Mesenchymal stem cell (in vitro differentiated cells and primary cell): ENCODE measurements around the gene ZKSCAN2.

Experiments
- DNase-seq: peaks from one replicate; pipeline ENCODE4 v3.0.0-alpha.2; 2013
- H2AFZ ChIP-seq: one replicate; pipeline ENCODE4 v1.6.1; 2013; ENCODE audit warnings: low read depth, mild to moderate bottlenecking, control low read depth, inconsistent platforms, low read length, moderate library complexity
- H2AK5ac ChIP-seq: 2 replicates; pipeline ENCODE4 v1.6.1; 2013; ENCODE audit warnings: low read length, moderate library complexity, mild to moderate bottlenecking, inconsistent platforms; ENCODE audit not compliant: severe bottlenecking
- H2BK120ac ChIP-seq: one replicate; pipeline ENCODE4 v1.6.1; 2013; ENCODE audit warnings: low read depth, mild to moderate bottlenecking, inconsistent platforms, low read length, moderate library complexity
- H2BK12ac ChIP-seq, 2 experiments: one replicate each; pipeline ENCODE4 v1.6.1; 2013; ENCODE audit warnings: inconsistent platforms in 2 of 2, low read length in 2 of 2, mild to moderate bottlenecking in 2 of 2, moderate library complexity in 2 of 2, control low read depth in 1 of 2
- H2BK15ac ChIP-seq: one replicate; pipeline ENCODE4 v1.6.1; 2013; ENCODE audit warnings: mild to moderate bottlenecking, low read depth, inconsistent platforms; ENCODE audit not compliant: poor library complexity, severe bottlenecking
- H2BK5ac ChIP-seq: 2 replicates; pipeline ENCODE4 v1.6.1; 2013; ENCODE audit warnings: low read depth, mild to moderate bottlenecking, low read length, control low read depth, inconsistent platforms; ENCODE audit not compliant: poor library complexity, severe bottlenecking
- H3K14ac ChIP-seq, 2 experiments: one replicate each; pipeline ENCODE4 v1.6.1; 2013; ENCODE audit warnings: inconsistent platforms in 2 of 2, low read length in 2 of 2, control low read depth in 1 of 2, mild to moderate bottlenecking in 1 of 2, moderate library complexity in 1 of 2
- H3K18ac ChIP-seq, 2 experiments: one replicate each; pipeline ENCODE4 v1.6.1; 2013; ENCODE audit warnings: inconsistent platforms in 2 of 2, low read length in 2 of 2, control low read depth in 1 of 2, low read depth in 1 of 2, mild to moderate bottlenecking in 1 of 2
- H3K23ac ChIP-seq, 2 experiments: one replicate each; pipeline ENCODE4 v1.6.1; 2013; ENCODE audit warnings: inconsistent platforms in 2 of 2, low read length in 2 of 2, mild to moderate bottlenecking in 2 of 2, moderate library complexity in 2 of 2, control low read depth in 1 of 2
- H3K27ac ChIP-seq: 2 replicates; pipeline ENCODE4 v1.5.1; 2013; ENCODE audit warnings: mild to moderate bottlenecking, moderate library complexity, low read length, control low read depth, inconsistent platforms; ENCODE audit not compliant: poor library complexity, severe bottlenecking
- H3K27me3 ChIP-seq, 2 experiments: 2 replicates each; pipeline versions ENCODE4 v1.6.1 to v1.7.0; 2013; ENCODE audit warnings: low read length in 2 of 2, mild to moderate bottlenecking in 2 of 2, moderate library complexity in 2 of 2, control low read depth in 1 of 2, inconsistent platforms in 1 of 2; ENCODE audit not compliant: control insufficient read depth in 1 of 2, insufficient read depth in 1 of 2
- H3K36me3 ChIP-seq, 2 experiments: 2 replicates each; pipeline versions ENCODE4 v1.6.1 to v1.7.0; 2013; ENCODE audit warnings: low read length in 2 of 2, control low read depth in 1 of 2, inconsistent platforms in 1 of 2, low read depth in 1 of 2, mild to moderate bottlenecking in 1 of 2; ENCODE audit not compliant: insufficient read depth in 2 of 2, control insufficient read depth in 1 of 2
- H3K4ac ChIP-seq, 2 experiments: one replicate each; pipeline ENCODE4 v1.6.1; 2013; ENCODE audit warnings: inconsistent platforms in 2 of 2, low read length in 2 of 2, mild to moderate bottlenecking in 2 of 2, moderate library complexity in 2 of 2, control low read depth in 1 of 2, low read depth in 1 of 2
- H3K4me1 ChIP-seq: 2 replicates; pipeline ENCODE4 v1.6.1; 2013; ENCODE audit warnings: low read depth, low read length, control low read depth; ENCODE audit not compliant: control insufficient read depth, insufficient read depth
- H3K4me2 ChIP-seq: 2 replicates; pipeline ENCODE4 v1.6.1; 2013; ENCODE audit warnings: low read length, mild to moderate bottlenecking, inconsistent platforms; ENCODE audit not compliant: poor library complexity, severe bottlenecking
- H3K4me3 ChIP-seq, 2 experiments: 2 replicates each; pipeline versions ENCODE4 v1.5.1 to v1.7.0; 2013; ENCODE audit warnings: low read length in 2 of 2, mild to moderate bottlenecking in 2 of 2, control low read depth in 1 of 2, low read depth in 1 of 2; ENCODE audit not compliant: insufficient read depth in 1 of 2
- H3K79me1 ChIP-seq: replicated peaks from 2 replicates; pipeline ENCODE4 v1.6.1; 2013; ENCODE audit warnings: mild to moderate bottlenecking, control low read depth, low read length, inconsistent platforms; ENCODE audit not compliant: poor library complexity, severe bottlenecking
- H3K9ac ChIP-seq: 2 replicates; pipeline ENCODE4 v1.7.0; 2013; ENCODE audit warnings: mild to moderate bottlenecking, low read length, moderate library complexity
- H3K9me3 ChIP-seq: 2 replicates; pipeline ENCODE4 v1.7.0; 2013; ENCODE audit warnings: mild to moderate bottlenecking, low read length; ENCODE audit not compliant: control insufficient read depth
- H4K8ac ChIP-seq: one replicate; pipeline ENCODE4 v1.6.1; 2013; ENCODE audit warnings: inconsistent platforms, mild to moderate bottlenecking, low read length, moderate library complexity
- H4K91ac ChIP-seq: one replicate; pipeline ENCODE4 v1.6.1; 2013; ENCODE audit warnings: mild to moderate bottlenecking, low read length, inconsistent platforms
- WGBS: methylation state at CpG from one replicate; pipeline ENCODE4 v1.1.7; 2013; ENCODE audit warnings: mixed read lengths; 5-methylcytosine and 5-hydroxymethylcytosine counted together

ZKSCAN2 gene

DNA sequence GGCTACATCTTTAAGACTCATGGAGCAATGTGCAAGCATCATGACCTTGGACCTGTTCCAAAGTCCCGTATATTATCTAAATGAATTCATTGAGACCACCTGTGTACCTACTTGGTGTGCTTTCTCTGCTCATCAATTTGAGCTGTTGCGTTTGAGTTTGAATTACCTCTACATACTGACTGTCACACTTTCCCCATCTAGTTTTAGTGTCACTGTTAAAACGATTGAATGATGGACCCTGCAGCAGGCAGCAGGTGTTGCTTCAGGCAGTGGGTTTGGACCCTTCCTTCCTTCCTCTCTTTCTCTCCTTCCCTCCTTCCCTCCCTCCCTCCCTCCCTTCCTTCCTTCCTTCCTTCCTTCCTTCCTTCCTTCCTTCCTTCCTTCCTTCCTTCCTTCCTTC is 33.9 kb upstream of the ZKSCAN2 start:
- no peak overlapping the region for H3K4me2 ChIP-seq
- H3K4me1 ChIP-seq: no peaks in the 10 kb centered on the region
- H4K8ac ChIP-seq: no peak overlapping the region
- H3K4ac ChIP-seq: no peak overlapping the region
- H2AK5ac ChIP-seq: no peak overlapping the region
- no peaks in the 10 kb centered on the region for H3K27me3 ChIP-seq
- no peak for DNase-seq
- H3K36me3 ChIP-seq: no peaks in the 10 kb centered on the region
- no peak overlapping the region for H2BK12ac ChIP-seq
- no peak overlapping the region for H3K23ac ChIP-seq
- H3K9ac ChIP-seq: no peak overlapping the region
- no peak overlapping the region for H4K91ac ChIP-seq
- no peak overlapping the region for H3K14ac ChIP-seq
- WGBS: 96% methylated on average over 3 of the region's 3 CpGs
- H3K27ac ChIP-seq: no peak overlapping the region
- no peak overlapping the region for H3K18ac ChIP-seq
- no peak overlapping the region for H2AFZ ChIP-seq
- no peaks in the 10 kb centered on the region for H3K9me3 ChIP-seq
- H3K79me1 ChIP-seq: no peaks in the 10 kb centered on the region
- H2BK120ac ChIP-seq: no peak overlapping the region
- H3K4me3 ChIP-seq: no peak overlapping the region
- no peak overlapping the region for H2BK15ac ChIP-seq
- no peak overlapping the region for H2BK5ac ChIP-seq

DNA sequence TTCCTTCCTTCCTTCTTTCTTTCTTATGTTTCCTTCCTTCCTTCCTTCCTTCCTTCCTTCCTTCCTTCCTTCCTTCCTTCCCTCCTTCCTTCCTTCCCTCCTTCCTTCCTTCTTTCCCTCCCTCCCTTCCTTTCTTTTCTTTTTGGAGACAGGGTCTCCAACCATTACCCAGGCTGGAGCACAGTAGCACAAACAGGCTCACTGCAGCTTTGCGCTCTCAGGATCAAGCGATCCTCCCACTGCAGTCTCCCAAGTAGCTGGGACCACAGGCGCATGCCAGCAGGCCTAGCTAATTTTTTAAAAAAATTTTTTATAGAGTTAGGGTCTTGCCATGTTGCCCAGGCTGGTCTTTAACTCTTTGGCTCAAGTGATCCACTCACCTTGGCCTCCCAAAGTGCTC is 31.8 kb upstream of the ZKSCAN2 start:
- H3K36me3 ChIP-seq: no peaks in the 10 kb centered on the region
- H3K27me3 ChIP-seq: no peaks in the 10 kb centered on the region
- no peak overlapping the region for H2AFZ ChIP-seq
- no peak overlapping the region for H3K4ac ChIP-seq
- no peak overlapping the region for H4K91ac ChIP-seq
- H2AK5ac ChIP-seq: no peak overlapping the region
- H3K4me2 ChIP-seq: no peak overlapping the region
- H2BK5ac ChIP-seq: no peak overlapping the region
- no peak overlapping the region for H3K4me3 ChIP-seq
- no peaks in the 10 kb centered on the region for H3K4me1 ChIP-seq
- H3K18ac ChIP-seq: no peak overlapping the region
- DNase-seq: no peak
- H3K23ac ChIP-seq: no peak overlapping the region
- no peak overlapping the region for H2BK15ac ChIP-seq
- WGBS: 91% methylated on average over 3 of the region's 3 CpGs
- no peak overlapping the region for H2BK120ac ChIP-seq
- H2BK12ac ChIP-seq: no peak overlapping the region
- H3K79me1 ChIP-seq: no peaks in the 10 kb centered on the region
- no peak overlapping the region for H3K14ac ChIP-seq
- H3K27ac ChIP-seq: no peak overlapping the region
- no peak overlapping the region for H4K8ac ChIP-seq
- no peak overlapping the region for H3K9ac ChIP-seq
- H3K9me3 ChIP-seq: no peaks in the 10 kb centered on the region

DNA sequence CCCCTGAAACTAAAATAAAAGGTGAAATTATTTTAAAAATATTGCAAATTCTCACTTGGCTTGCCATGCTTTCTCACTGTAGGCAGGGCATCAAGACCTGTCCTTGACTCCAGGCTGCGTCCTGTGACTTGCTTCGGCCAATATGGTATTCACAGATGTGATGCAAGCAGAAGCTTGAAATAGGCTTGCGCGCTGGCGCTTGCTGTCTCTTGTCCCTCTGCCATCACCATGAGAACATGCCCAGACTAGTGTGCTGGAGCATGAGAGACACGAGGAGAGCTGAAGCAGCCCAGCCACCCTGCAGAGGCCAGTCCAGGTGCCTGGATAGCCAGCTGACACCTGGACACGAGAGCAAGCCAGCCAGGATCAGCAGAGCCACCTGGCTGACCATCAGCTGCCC is 21.8 kb upstream of the ZKSCAN2 start:
- no peak overlapping the region for H3K4ac ChIP-seq
- H3K36me3 ChIP-seq: no peaks in the 10 kb centered on the region
- no peak overlapping the region for H2BK5ac ChIP-seq
- H3K23ac ChIP-seq: no peak overlapping the region
- H3K4me2 ChIP-seq: no peak overlapping the region
- no peak overlapping the region for H3K4me3 ChIP-seq
- no peak overlapping the region for H2AK5ac ChIP-seq
- H2AFZ ChIP-seq: no peak overlapping the region
- no peak overlapping the region for H2BK15ac ChIP-seq
- WGBS: 86% methylated on average over 7 of the region's 7 CpGs
- H3K4me1 ChIP-seq: no peaks in the 10 kb centered on the region
- no peaks in the 10 kb centered on the region for H3K9me3 ChIP-seq
- no peak overlapping the region for H2BK12ac ChIP-seq
- H3K27me3 ChIP-seq: no peaks in the 10 kb centered on the region
- H3K14ac ChIP-seq: no peak overlapping the region
- H4K91ac ChIP-seq: no peak overlapping the region
- H3K9ac ChIP-seq: no peak overlapping the region
- no peak overlapping the region for H3K27ac ChIP-seq
- no peak for DNase-seq
- no peak overlapping the region for H3K18ac ChIP-seq
- H4K8ac ChIP-seq: no peak overlapping the region
- H2BK120ac ChIP-seq: no peak overlapping the region
- H3K79me1 ChIP-seq: no peaks in the 10 kb centered on the region

DNA sequence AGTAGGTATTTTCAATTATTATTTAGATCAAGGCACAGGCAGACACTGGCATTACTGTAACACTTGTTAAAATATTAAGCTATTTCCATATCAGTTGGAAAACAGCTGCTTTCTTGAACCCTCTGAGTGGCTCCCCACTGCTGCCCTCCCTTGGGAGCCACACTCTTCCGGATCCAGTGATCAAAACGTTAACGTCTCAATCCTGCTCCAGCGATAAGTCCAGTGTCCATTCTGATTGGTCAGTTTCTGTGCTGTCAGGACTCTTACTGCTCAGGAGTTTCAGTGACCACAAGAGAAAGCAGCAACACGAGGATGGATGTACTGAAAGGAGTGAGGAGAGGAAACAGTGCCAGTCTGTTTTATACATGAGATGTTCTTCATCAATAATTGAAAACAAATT is 13.8 kb upstream of the ZKSCAN2 start:
- Histone ChIP-seq H3K27me3 (no peaks in the 10 kb centered on the region), H3K79me1 (peaks cover 20% of the 10 kb centered on the region), H4K91ac (no peak overlapping the region), H3K23ac (no peak overlapping the region), H3K4me2 (no peak overlapping the region), H3K9ac (no peak overlapping the region), H3K4me1 (no peaks in the 10 kb centered on the region), H4K8ac (no peak overlapping the region), H3K27ac (no peak overlapping the region), H2AFZ (no peak overlapping the region), H2BK15ac (no peak overlapping the region), H3K36me3 (peaks cover 0 to 2% of the 10 kb centered on the region in 2 experiments), H2BK120ac (no peak overlapping the region), H3K9me3 (no peaks in the 10 kb centered on the region), H3K4ac (no peak overlapping the region), H2BK12ac (no peak overlapping the region), H2AK5ac (no peak overlapping the region), H3K18ac (no peak overlapping the region), H3K4me3 (no peak overlapping the region), H2BK5ac (no peak overlapping the region), H3K14ac (no peak overlapping the region)
- 86% methylated on average over 5 of the region's 5 CpGs for WGBS
- DNase-seq: no peak
